Ureter (tissue), 1 donor: ENCODE measurements around the gene SQOR. TPM values are rescaled to one million over a fixed set of nuclear protein-coding genes. Genes with fewer than 3 reads are reported as not detected.
"Not testable (repeated sequence)": the region's sequence is repeated elsewhere in the genome, so short reads cannot be mapped to it uniquely, and the experiment has no call there.

Experiments
- DNase-seq: peaks from one replicate; pipeline ENCODE4 v3.0.0-alpha.2; 2020; ENCODE audit warnings: low spot score
- total RNA-seq: library from RNA; stranded (reverse); gene quantifications from one replicate; pipeline ENCODE4 v1.2.4, GENCODE V29; 2023
- donor health status: DM: yes; HTN: yes; CAD: no.

SQOR gene
- total RNA-seq, 1 donor from 2014 or later, result 51.6 TPM

DNA sequence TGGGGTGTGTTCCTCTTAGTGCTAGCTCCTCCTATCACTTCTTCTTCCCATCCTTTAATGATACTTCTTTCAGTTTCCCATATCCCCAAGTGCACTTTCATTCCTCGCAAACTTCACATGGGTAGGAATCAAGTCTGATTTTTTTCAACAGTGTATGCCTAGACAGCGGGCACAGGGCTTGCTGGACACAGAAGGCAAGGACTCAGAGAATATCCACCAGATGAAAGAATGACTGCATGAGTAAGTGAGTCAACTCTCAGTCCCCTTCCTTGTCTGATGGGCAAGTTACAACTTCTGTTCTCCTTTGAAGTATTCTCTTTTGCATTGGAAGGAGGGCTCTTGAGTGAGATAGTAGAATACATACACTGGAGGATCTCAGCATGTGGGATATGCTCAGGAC lies 3.1 kb upstream of the SQOR start:
- no peak for DNase-seq

DNA sequence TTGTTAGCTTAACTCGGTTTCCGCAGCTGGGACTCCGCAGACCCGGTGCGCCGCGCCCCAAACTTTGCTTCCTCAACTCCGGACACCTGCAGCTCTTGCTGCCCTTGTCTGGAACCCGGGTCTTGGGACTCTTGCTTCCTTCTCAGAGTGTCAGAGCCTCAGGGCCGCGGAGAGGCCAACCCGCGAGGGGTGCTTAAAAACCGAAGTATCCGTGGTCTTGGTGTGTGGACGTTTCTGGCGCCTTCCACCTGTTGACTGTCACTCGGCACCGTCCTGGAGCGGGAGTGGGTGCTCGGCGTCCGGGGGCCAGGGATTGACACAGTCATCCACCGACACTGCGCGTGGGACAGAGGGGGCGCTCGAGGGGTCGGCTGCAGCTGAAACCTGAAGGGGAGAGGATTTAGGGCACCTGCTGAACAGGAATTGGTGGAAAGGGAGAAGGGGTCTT lies 386 bp downstream of the SQOR start:
- DNase-seq, result no peak

DNA sequence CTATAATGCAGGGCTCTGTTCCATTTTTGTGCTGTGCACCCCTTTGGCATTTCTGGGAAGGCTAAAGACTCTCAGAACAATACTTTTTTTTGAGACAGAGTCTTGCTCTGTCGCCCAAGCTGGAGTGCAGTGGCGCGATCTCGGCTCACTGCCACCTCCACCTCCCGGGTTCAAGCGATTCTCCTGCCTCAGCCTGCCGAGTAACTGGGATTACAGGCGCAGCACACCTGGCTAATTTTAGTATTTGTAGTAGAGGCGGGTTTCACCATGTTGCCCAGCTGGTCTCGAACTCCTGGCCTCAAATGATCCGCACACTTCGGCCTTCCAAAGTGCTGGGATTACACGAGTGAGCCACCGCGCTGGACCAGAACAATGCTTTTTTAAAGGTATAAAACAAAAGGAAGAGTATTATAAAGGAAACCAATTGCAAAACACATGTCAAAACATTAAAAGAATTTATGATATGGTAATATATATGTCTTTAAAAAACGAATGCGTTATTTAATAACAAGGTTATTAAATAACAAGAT lies 999 bp downstream of the SQOR start:
- no peak for DNase-seq

DNA sequence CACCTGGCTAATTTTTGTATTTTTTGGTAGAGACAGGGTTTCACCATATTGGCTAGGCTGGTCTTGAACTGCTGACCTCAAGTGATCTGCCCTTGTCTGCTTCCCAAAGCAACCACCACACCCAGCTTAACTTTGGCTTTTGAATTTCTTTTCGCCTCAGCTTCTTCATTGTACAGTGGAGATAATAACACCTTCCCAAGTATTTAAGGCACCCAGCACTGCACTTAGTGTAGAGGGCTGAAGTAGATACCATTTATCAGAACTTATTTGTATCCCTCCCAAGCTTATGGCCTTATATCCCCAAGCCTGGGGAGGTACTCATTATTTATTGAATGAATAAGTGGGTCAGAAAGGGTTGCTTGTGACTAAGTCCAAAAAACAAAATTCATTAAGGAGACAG lies 2.3 kb downstream of the SQOR start:
- no peak for DNase-seq

DNA sequence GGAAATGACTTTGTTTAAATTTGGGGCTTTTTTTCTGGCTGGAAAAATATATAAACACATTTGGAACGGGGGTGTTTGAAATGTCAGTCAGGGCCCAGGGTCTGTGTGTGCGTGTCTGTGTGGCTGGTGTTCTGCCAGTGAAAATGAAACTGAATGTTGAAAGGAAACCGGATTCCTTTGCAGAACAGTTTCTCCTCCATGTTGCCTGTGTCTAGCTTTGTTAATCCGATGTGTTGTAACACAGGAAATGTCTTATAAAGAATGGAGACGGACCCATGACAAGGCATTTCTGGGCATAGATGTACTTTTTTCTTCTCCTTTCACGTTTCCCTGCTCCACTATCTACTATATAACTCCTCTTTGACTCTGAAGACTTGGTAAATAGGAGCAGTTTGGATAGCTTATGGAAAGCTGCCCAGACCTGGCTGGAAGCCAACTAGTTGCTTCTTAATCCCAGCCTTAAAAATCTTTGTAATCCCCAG lies 2.8 kb downstream of the SQOR start:
- DNase-seq, result peak; percentile 69

DNA sequence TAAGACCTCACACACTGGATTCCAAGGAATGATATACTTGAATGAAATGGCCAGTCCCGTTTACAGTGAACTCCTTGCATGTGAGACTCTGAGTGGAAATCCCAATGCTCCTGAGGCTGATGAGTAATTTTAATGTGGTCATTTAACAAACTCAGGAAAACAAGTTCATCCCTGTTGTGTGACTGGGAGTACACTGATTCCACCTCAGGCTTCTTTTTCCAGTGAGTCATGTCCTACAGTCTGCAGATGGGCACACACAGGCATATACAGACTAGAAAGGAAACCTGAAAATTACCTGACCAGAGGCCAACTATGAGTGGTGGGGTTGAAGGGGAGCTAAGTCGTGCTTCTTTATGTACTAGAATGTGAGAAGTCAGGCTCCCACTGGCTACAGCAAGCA lies 5.8 kb downstream of the SQOR start:
- no peak for DNase-seq

DNA sequence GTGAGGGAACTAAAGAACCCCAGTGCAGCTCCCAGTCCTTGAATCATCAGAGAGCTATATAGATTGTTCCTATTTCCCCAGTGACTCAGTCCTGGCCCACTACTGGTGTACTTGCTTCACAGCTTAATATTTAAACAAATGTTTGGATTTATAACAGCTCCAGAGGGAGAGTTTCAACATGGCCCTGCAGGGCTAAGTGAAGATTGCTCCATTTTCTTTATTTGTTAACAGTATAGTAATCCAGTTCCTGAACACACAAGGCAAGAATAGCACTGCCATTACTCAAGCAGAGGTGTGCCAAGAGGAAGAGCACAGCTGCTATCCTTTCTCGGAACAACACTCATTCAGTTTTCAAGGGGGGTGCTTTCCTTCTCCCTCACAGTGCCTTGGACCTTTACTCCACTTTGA lies 6.5 kb downstream of the SQOR start:
- no peak for DNase-seq

DNA sequence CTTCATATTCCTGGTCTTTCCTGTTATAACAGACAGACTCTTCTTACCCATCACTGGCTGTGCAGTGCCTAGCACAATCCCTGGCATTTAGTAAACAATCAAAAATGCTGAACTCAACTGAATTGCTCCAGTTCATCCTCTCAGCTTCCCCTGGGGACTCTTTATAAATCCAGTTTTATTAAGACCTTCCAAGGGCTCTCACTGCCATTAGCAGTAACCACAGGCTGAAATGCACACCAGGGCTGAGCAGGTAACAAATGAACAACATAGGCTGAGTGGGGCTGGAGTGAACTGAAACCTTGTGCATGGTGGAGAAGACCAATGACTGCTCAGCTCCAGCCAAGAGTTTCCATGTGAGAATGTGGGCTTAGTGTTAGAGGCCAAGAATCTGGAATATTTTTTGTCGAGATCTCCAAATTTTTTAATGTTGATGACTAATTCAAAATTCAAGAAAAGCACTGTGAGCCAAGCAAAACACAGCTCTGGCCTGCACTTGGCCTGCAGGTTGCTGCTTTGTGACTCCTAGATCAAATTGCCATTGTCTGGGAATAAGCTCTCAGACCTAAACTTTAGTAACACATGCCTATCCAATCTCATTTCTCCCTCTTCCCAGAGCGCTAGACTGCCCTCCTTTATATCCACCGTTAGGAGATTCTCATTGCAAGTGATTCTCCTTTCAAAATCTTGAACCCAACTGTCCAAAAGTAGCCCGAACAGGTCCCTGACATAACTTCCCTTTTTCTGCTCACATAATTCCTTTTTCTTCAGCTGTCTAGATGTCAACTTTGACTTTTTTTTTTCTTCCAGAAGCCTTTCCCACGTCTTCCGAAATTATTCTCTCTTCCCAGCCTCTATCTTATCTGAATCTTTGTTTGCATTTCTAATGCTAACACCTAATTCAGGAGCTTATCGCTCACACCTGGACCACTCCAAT lies 7.4 kb downstream of the SQOR start:
- no peak for DNase-seq

DNA sequence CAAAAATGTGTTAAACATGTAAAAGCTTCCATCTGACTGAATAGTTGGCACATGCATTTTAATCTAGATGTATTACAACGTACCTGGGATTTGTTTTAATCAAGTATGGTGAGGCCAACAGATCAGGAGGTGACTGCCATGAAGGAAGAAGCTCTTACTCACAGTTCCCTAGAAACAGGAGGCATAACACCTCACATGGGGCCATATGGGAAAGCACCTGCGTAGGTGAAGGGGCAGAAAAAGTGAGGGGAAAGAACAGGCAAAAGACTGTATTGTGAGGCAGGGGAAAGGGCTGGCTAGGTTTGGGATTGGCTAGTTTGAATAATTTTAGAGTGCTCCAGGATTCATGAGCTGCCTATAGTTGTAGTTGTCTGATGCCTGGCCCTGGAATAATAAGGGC lies 9.6 kb downstream of the SQOR start:
- DNase-seq, result no peak

DNA sequence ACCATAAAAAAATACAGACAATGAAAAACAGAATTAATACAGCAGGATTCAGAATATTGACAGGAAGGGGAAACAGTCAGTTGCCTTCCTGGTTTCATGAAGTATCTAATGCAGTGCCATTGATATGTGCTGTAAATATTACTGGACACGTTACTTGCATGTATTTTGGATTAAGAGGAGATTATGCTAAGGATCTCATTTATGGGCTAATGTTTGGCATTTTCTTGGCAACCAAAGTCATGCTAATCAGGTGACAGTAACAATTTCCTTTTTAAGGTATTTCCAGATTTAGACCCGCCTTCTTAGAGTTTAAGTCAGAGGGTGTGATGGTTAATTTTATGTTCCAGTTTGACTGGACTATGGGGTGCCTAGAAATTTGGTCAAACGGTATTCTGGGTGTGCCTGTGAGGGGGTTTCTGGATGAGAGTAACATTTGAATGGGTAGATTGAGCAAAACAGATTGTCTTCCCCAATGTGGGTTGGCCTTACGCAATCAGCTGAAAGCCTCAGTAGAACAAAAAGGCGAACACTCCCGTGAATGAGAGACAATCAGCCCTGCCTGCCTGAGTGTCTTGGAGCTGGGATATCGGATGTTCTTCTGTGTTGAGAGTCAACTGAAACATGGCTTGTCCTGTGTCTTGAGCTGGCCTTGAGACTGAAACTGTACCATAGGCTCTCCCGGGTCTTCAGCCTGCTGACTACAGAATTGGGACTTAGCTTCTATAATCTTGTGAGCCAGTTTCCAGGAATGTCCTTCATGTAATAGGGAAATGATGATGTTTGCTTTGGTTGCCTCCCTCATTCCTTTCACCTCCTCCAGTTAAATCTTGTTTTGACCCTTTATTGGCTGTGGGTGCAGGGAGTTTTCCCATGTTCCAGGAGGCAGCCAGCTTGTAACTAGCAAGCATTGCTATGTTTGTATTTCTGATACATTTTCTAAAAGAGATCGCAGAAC lies 10.5 kb downstream of the SQOR start:
- DNase-seq, result no peak

DNA sequence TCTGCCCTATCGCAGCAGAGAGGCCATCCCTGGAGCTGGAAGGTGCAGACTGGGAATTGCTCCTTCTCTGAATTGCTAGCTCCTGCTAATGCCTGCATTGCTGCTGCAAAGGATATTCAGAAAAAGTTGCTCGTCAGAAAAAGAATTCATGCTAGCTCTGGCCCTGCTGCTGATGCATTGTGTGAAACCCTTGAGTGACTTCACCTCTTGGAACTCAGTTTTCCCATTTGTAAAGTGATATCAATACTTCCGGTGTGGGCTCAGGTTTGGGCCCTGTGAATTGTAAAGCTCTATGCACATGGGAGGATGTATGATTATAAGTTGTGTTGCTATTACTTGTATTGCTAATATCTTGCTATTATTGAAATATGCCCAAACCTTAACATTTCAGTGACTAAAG lies 11.4 kb downstream of the SQOR start:
- no peak for DNase-seq

DNA sequence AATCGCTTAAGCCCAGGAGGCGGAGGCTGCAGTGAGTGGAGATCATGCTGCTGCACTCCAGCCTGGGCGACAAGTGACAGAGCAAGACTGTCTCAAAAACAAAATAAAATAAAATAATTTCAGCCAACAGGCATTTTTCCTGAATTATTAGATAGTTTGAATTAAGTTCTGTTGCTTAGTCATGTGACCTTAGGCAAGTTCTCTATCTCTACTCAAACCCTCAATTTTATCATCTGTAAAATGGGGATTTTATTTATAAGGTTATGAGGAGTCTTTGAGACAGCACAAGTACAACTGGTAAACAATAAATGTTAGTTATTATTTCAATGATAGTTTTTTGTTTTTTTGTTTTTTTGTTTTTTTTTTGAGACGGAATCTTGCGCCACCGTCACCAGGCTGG lies 13.0 kb downstream of the SQOR start:
- no peak for DNase-seq

DNA sequence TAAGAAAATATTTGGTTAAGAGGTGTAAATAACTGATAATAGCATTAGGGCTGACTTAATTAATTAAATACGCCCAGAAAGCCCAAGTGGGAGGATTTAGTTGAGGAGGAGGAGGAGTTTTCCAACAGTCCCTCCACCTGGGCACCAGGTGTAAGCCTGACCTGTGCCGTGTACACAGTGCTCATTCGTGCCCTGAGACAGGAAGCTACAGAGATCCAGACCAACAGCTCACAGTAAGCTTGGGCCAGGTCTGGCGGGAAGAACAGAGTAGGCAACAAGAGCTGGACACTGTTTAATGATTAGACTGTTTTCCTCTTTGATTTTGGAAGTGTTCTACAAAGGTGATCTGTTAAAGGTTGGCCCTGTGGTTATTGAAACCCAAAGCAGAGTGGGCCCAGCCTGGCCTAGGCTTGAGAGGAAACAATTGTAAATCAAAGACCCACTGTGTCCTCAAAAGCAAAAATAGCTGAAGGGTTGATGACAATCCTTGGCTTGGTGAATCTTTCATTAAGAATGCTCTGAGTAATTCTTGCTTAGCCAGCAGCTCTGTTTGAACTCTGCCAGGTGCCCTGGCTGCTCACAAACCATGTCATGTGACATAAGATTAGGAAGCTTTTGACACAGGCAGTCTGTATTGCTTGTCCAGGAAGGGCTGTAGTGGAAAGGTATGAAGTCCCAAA lies 13.8 kb downstream of the SQOR start:
- DNase-seq, result no peak

DNA sequence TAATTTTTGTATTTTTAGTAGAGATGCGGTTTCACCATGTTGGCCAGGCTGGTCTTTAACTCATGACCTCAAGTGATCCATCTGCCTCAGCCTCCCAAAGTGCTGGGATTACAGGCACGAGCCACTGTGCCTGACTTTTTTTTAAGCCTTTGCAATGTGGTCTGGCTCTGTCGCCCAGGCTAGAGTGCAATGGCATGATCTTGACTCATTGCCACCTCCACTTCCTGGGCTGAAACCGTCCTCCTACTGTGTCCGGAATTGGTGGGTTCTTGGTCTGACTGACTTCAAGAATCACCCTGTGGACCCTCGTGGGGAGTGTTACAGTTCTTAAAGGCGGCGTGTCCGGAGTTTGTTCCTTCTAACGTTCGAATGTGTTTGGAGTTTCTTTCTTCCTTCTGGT lies 15.2 kb downstream of the SQOR start:
- DNase-seq, result not testable (repeated sequence)

DNA sequence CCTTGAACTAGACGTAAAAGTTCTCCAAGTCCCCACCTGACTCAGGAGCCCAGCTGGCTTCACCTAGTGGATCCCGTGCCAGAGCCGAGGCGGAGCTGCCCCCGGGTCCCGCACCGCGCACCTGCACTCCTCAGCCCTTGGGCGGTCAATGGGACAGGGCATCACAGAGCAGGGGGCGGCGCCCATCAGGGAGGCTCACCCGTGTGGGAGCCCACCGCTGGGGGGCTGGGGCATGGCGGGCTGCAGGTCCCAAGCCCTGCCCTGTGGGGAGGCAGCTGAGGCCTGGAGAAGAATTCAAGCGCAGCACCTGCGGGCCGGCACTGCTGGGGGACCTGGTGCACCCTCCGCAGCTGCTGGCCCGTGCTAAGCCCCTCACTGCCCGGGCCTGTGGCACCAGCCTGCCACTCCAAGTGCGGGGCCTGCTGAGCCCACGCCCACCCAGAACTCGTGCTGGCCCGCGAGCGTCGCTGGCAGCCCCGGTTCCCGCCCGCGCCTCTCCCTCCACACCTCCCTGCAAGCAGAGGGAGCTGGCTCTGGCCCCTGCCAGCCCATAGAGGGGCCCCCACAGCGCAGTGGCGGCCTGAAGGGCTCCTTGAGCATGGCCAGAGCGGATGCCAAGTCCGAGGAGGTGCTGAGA lies 16.2 kb downstream of the SQOR start:
- no peak for DNase-seq

DNA sequence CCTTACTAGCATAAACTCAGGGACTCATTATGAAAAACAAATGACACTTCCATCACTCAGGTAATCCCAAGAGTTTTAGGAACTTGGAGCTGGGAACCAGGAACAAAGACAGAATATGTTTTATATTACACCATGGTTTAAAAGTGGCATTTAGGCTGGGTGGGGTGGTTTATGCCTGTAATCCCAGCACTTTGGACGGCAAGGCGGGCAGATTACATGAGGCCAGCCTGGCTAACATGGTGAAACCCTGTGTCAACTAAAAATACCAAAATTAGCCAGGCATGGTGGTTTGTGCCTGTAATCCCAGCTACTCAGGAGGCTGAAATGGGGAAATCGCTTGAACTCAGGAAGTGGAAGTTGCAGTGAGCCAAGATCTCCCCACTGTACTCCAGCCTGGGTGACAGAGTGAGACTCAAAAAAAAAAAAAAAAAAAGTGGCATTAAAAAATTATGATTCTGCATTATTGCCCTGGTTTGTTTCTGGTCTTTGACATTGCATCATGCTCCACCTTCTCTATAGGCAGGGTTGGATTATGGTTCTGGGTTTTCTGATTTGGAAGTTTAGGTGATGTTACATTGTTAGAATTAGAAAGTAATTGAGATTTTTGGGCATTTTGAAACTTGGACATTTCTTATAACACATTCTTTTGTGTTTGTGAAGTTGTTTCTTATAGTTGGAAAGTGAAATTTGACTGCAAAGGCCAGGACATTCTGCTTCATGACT lies 19.0 kb downstream of the SQOR start:
- DNase-seq, result no peak

DNA sequence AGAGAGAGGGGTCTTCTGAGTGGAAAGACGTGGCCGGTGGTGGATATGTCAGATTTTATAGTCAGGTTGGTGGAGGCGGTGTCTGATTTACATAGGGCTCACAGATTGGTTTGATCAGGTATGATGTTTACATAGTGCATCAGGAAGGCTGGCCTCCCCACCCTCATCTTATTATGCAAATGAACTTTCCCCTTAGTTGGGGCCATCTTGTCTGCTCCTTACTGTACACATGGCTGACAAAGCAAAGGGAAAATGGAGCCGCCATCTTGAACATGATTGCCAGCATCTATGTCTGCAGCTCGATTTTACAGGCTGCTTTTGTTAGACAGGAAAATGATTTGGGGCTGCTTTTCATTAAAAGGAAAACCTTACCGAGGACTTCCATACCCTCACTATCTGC lies 19.9 kb downstream of the SQOR start:
- no peak for DNase-seq

DNA sequence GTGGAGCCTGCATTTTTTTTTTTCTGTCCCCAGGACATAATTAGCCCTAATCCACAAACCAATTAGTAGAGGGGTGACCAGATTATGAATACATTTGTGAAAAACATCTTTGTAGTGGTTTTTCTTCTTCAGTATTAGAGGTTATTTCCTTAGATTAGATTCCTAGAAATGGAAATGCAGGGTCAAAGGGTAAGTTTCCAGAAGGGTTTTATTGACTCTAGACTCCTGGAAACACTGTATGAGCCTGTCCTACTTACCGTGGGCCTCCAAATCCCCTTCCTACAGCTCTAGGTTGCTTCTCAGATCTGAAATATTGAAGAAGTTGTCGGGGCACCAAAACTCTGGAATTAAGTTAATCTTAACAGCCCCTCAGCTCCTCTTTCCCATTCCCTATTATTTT lies 22.4 kb downstream of the SQOR start:
- DNase-seq, result no peak

DNA sequence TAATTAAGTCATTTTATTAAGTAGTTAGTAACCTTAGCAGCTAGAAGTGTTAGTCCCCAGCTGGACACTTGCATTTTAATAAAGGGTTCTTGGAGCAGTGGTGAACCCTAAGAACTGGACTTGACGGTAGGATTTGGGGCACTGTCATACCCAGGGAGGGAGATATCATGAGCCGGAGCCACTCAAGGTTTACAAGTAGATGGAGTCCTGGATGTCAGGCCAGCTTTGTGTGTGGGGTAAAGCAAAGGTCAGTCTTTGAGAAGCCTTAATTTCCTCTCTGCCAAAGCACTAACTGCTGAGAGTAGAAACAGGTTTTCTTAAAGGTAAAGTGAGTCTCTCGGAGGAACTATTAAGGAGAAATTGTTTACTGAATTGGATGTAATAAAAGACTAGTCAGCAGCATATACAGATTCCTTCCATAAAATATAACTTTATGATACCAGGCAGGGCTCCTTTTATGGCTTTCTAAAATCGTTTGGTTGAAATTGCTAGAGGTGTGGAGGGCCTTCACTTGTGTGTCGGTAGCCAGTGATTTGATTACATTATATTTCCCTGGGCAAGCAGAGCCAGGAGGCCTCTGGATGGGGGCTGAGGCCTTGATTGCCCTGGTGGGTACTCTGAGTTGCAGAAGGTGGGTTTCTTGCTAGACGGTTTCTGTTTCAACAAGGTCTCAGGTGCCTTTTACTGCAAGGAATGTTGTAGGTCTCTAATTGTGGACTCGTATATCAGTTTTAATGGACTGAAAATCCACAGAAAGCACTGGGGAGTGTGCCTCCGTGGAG lies 23.1 kb downstream of the SQOR start:
- DNase-seq, result no peak
